Measurements from ENCODE around the gene RNF213.
"Not testable (repeated sequence)": the region's sequence is repeated elsewhere in the genome, so short reads cannot be mapped to it uniquely, and the experiment has no call there.

RNF213 gene

GRCh38 chr17:80270836-80271235, 10.2 kb downstream of the RNF213 start:
- no peak for DNase-seq (ENCODE audit: low read depth)

- no peak for DNase-seq (ENCODE audit: low read depth)
These were observed 11.7 kb downstream of the RNF213 start for GRCh38 chr17:80272366-80272765.

GRCh38 chr17:80274331-80274730, 13.7 kb downstream of the RNF213 start:
- no peak for DNase-seq (ENCODE audit: low read depth)

GRCh38 chr17:80274871-80275449, 14.3 kb downstream of the RNF213 start:
- no peak for DNase-seq (ENCODE audit: low read depth)

GRCh38 chr17:80275857-80276256, 15.2 kb downstream of the RNF213 start:
- not testable (repeated sequence) for DNase-seq (ENCODE audit: low read depth)

GRCh38 chr17:80277751-80278671, 17.4 kb downstream of the RNF213 start:
- no peak for DNase-seq (ENCODE audit: low read depth)

GRCh38 chr17:80279895-80280294, 19.2 kb downstream of the RNF213 start:
- DNase-seq (ENCODE audit: low read depth): no peak

GRCh38 chr17:80281516-80281915, 20.9 kb downstream of the RNF213 start:
- DNase-seq (ENCODE audit: low read depth): no peak

GRCh38 chr17:80283116-80283852, 22.6 kb downstream of the RNF213 start:
- no peak for DNase-seq (ENCODE audit: low read depth)

GRCh38 chr17:80284631-80285030, 24.0 kb downstream of the RNF213 start:
- no peak for DNase-seq (ENCODE audit: low read depth)

- DNase-seq (ENCODE audit: low read depth): no peak
These were observed 24.7 kb downstream of the RNF213 start for GRCh38 chr17:80285237-80285920.

- DNase-seq (ENCODE audit: low read depth): no peak
These were observed 25.9 kb downstream of the RNF213 start for GRCh38 chr17:80286638-80286960.

- no peak for DNase-seq (ENCODE audit: low read depth)
These were observed 26.4 kb downstream of the RNF213 start for GRCh38 chr17:80287038-80287437.

- DNase-seq (ENCODE audit: low read depth): no peak
These were observed 27.3 kb downstream of the RNF213 start for GRCh38 chr17:80287806-80288567.

GRCh38 chr17:80289616-80290015, 29.0 kb downstream of the RNF213 start:
- no peak for DNase-seq (ENCODE audit: low read depth)

GRCh38 chr17:80290156-80290555, 29.5 kb downstream of the RNF213 start:
- DNase-seq (ENCODE audit: low read depth): no peak

- no peak for DNase-seq (ENCODE audit: low read depth)
These were observed 30.6 kb downstream of the RNF213 start for GRCh38 chr17:80291260-80291659.

GRCh38 chr17:80291691-80292487, 31.2 kb downstream of the RNF213 start:
- DNase-seq (ENCODE audit: low read depth): no peak

GRCh38 chr17:80292521-80292971, 31.9 kb downstream of the RNF213 start:
- no peak for DNase-seq (ENCODE audit: low read depth)

- DNase-seq (ENCODE audit: low read depth): no peak
These were observed 33.6 kb downstream of the RNF213 start for GRCh38 chr17:80294210-80294609.

- no peak for DNase-seq (ENCODE audit: low read depth)
These were observed 34.0 kb downstream of the RNF213 start for GRCh38 chr17:80294653-80295052.
